HEK293 (cell line): ENCODE results near the gene PSMC3.

Experiments
- CTCF ChIA-PET: fragments of 350-600 bp; formaldehyde crosslinking; extraction: SDS; loops from one replicate; lab custom pipeline; 2021; ENCODE audit warnings: antibody characterized with exemption; lab: Yijun Ruan, JAX
- POLR2A ChIA-PET: fragments of 300-600 bp; formaldehyde crosslinking; extraction: SDS; loops from one replicate; lab custom pipeline; 2020; ENCODE audit warnings: antibody characterized with exemption, inconsistent platforms; lab: Yijun Ruan, JAX
- H3K27ac ChIP-seq: fragments of 200-500 bp; sonication (Bioruptor generic); 2 replicates; pipeline ENCODE4 v1.5.1; 2014; ENCODE audit warnings: low read depth, low read length, control low read depth, inconsistent platforms; ENCODE audit errors: extremely low read depth
- H3K36me3 ChIP-seq, 2 experiments: fragments of 200-500 bp in 1 of 2; sonication (Bioruptor generic) in 1 of 2; 1 replicate in 1 of 2; 2 replicates in 1 of 2; pipeline ENCODE4 v1.5.1; 2014 to 2017; ENCODE audit warnings: inconsistent platforms in 2 of 2, low read length in 2 of 2; ENCODE audit not compliant: control insufficient read depth in 2 of 2, insufficient read depth in 1 of 2
- H3K4me1 ChIP-seq: fragments of 200-500 bp; sonication (Bioruptor generic); 2 replicates; pipeline ENCODE4 v1.5.1; 2014; ENCODE audit warnings: mild to moderate bottlenecking, low read length, inconsistent platforms; ENCODE audit not compliant: control insufficient read depth, insufficient read depth
- H3K4me3 ChIP-seq: 2 replicates; pipeline ENCODE4 v1.5.1; 2011; ENCODE audit warnings: low read depth, mild to moderate bottlenecking, control low read depth, low read length, moderate library complexity
- H3K9me3 ChIP-seq: fragments of 200-500 bp; sonication (Bioruptor generic); 2 replicates; pipeline ENCODE4 v1.5.1; 2014; ENCODE audit warnings: low read depth, low read length, inconsistent platforms; ENCODE audit not compliant: control insufficient read depth, insufficient read depth
- EGR2 ChIP-seq: fragments of 450-650 bp; formaldehyde crosslinking; IDR thresholded peaks from 2 replicates; pipeline ENCODE4 v1.5.1; 2016; ENCODE audit warnings: low read depth, missing biosample characterization, missing genetic modification characterization
- GLI4 ChIP-seq: fragments of 450-650 bp; formaldehyde crosslinking; IDR thresholded peaks from 2 replicates; pipeline ENCODE4 v1.5.1; 2016; ENCODE audit warnings: missing biosample characterization, missing genetic modification characterization
- ZBTB7A ChIP-seq: fragments of 450-650 bp; formaldehyde crosslinking; IDR thresholded peaks from 2 replicates; pipeline ENCODE4 v1.5.1; 2016; ENCODE audit warnings: low read depth, missing biosample characterization, missing genetic modification characterization
- ZNF596 ChIP-seq: fragments of 450-650 bp; IDR thresholded peaks from 2 replicates; pipeline ENCODE4 v1.5.0; 2018; ENCODE audit warnings: missing biosample characterization, mild to moderate bottlenecking, missing genetic modification characterization, moderate library complexity
- ZNF600 ChIP-seq: fragments of 450-650 bp; formaldehyde crosslinking; IDR thresholded peaks from 2 replicates; pipeline ENCODE4 v1.5.1; 2016; ENCODE audit warnings: missing biosample characterization, missing genetic modification characterization
- ZNF677 ChIP-seq: fragments of 450-650 bp; IDR thresholded peaks from 2 replicates; pipeline ENCODE4 v1.5.0; 2018; ENCODE audit warnings: missing biosample characterization, mild to moderate bottlenecking, missing genetic modification characterization, moderate library complexity
- ZNF791 ChIP-seq: fragments of 450-650 bp; formaldehyde crosslinking; IDR thresholded peaks from 2 replicates; pipeline ENCODE4 v1.5.1; 2016; ENCODE audit warnings: missing biosample characterization, missing genetic modification characterization
- ZSCAN30 ChIP-seq: fragments of 450-650 bp; IDR thresholded peaks from 2 replicates; pipeline ENCODE4 v1.5.1; 2018; ENCODE audit warnings: missing biosample characterization, mild to moderate bottlenecking, missing genetic modification characterization, moderate library complexity
- TF ChIP-seq, protein P1 (sequence below): fragments of 450-650 bp; formaldehyde crosslinking; IDR thresholded peaks from 2 replicates; pipeline ENCODE4 v1.5.1; 2017; ENCODE audit warnings: missing biosample characterization, missing genetic modification characterization
- TF ChIP-seq, protein P2 (sequence below): fragments of 450-650 bp; formaldehyde crosslinking; IDR thresholded peaks from 2 replicates; pipeline ENCODE4 v1.5.1; 2016; ENCODE audit warnings: missing biosample characterization, missing genetic modification characterization
- TF ChIP-seq, protein P3 (sequence below): fragments of 450-650 bp; formaldehyde crosslinking; IDR thresholded peaks from 2 replicates; pipeline ENCODE4; 2016; ENCODE audit warnings: missing biosample characterization, missing genetic modification characterization
- TF ChIP-seq, protein P4 (sequence below): fragments of 450-650 bp; formaldehyde crosslinking; IDR thresholded peaks from 2 replicates; pipeline ENCODE4 v1.5.1; 2016; ENCODE audit warnings: missing biosample characterization, missing genetic modification characterization
- TF ChIP-seq, protein P5 (sequence below): fragments of 450-650 bp; formaldehyde crosslinking; IDR thresholded peaks from 2 replicates; pipeline ENCODE4 v1.5.1; 2017; ENCODE audit warnings: missing biosample characterization, missing genetic modification characterization

PSMC3 gene

DNA sequence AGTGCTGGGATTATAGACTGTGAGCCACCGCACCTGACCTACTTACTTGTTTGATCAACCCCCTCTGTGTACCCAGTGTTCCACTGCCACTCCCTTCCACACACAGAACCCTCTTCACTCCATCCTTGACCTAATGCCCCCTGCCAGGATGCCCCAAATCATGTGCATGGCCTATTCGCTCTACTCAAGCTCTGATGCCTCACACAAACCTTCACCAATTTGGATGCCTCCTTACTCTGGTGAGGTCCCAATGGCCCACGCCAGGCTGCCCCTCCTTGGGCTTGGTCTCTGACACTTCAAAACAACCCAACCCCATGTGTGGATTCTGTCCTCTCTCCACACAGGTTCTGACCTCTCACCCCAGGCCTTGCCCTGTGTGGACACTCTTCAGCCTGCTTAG lies 9.4 kb upstream of the PSMC3 start (continued):
- no peak for TF ChIP-seq ZBTB7A
- TF ChIP-seq, protein P1, sequence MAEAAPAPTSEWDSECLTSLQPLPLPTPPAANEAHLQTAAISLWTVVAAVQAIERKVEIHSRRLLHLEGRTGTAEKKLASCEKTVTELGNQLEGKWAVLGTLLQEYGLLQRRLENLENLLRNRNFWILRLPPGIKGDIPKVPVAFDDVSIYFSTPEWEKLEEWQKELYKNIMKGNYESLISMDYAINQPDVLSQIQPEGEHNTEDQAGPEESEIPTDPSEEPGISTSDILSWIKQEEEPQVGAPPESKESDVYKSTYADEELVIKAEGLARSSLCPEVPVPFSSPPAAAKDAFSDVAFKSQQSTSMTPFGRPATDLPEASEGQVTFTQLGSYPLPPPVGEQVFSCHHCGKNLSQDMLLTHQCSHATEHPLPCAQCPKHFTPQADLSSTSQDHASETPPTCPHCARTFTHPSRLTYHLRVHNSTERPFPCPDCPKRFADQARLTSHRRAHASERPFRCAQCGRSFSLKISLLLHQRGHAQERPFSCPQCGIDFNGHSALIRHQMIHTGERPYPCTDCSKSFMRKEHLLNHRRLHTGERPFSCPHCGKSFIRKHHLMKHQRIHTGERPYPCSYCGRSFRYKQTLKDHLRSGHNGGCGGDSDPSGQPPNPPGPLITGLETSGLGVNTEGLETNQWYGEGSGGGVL, result no peak
- TF ChIP-seq, protein P2, sequence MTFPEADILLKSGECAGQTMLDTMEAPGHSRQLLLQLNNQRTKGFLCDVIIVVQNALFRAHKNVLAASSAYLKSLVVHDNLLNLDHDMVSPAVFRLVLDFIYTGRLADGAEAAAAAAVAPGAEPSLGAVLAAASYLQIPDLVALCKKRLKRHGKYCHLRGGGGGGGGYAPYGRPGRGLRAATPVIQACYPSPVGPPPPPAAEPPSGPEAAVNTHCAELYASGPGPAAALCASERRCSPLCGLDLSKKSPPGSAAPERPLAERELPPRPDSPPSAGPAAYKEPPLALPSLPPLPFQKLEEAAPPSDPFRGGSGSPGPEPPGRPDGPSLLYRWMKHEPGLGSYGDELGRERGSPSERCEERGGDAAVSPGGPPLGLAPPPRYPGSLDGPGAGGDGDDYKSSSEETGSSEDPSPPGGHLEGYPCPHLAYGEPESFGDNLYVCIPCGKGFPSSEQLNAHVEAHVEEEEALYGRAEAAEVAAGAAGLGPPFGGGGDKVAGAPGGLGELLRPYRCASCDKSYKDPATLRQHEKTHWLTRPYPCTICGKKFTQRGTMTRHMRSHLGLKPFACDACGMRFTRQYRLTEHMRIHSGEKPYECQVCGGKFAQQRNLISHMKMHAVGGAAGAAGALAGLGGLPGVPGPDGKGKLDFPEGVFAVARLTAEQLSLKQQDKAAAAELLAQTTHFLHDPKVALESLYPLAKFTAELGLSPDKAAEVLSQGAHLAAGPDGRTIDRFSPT (tag by site-specific recombination), result no peak

DNA sequence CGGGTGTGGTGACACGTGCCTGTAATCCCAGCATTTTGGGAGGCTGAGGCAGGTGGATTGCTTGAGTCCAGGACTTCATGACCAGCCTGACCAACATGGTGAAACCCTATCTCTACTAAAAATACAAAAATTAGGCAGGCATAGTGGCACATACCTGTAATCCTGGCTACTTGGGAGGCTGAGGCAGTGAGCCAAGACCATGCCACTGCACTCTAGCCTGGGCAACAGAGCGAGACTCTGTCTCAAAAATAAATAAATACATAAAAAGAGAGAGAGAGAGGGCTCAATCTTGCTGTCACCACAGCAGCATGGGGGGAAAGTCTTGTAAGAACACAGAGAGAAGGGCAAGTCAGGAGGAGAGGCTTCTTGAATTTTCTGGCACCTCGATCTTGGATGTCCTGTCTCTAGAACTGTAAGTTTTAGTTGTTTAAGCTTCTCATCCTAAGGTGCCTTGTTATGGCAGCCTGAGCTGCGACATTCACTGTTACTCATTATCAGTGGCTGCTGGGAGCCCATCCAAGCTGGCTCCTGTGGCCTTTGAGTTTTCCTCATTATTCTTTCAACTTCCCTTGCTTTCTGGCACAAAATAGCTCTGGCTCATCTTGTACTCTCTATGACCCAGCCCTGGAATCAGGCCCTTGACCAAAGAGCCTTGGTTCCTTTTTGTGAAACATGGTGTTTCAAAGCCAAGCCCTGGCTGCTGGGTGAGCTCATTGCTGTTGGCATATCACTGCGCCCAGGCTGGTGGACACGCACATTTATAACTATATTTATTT lies 8.0 kb upstream of the PSMC3 start:
- ChIA-PET POLR2A (no interaction called here), CTCF (no interaction called here)
- no peak overlapping the region for H3K27ac ChIP-seq
- H3K4me3 ChIP-seq, result no peak overlapping the region
- no peaks in the 10 kb centered on the region for H3K9me3 ChIP-seq
- no peaks in the 10 kb centered on the region for H3K4me1 ChIP-seq
- TF ChIP-seq, protein P3, sequence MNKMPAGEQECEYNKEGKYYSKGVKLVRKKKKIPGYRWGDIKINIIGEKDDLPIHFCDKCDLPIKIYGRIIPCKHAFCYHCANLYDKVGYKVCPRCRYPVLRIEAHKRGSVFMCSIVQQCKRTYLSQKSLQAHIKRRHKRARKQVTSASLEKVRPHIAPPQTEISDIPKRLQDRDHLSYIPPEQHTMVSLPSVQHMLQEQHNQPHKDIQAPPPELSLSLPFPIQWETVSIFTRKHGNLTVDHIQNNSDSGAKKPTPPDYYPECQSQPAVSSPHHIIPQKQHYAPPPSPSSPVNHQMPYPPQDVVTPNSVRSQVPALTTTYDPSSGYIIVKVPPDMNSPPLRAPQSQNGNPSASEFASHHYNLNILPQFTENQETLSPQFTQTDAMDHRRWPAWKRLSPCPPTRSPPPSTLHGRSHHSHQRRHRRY, result no peak
- no peak for TF ChIP-seq EGR2
- TF ChIP-seq, protein P4, sequence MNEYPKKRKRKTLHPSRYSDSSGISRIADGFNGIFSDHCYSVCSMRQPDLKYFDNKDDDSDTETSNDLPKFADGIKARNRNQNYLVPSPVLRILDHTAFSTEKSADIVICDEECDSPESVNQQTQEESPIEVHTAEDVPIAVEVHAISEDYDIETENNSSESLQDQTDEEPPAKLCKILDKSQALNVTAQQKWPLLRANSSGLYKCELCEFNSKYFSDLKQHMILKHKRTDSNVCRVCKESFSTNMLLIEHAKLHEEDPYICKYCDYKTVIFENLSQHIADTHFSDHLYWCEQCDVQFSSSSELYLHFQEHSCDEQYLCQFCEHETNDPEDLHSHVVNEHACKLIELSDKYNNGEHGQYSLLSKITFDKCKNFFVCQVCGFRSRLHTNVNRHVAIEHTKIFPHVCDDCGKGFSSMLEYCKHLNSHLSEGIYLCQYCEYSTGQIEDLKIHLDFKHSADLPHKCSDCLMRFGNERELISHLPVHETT (tag by site-specific recombination), result no peak
- no peak for TF ChIP-seq ZNF677 (tag by site-specific recombination)
- no peak for TF ChIP-seq GLI4
- no peak for TF ChIP-seq ZNF791
- TF ChIP-seq ZSCAN30 (tag by site-specific recombination), result no peak
- H3K36me3 ChIP-seq, result no peaks in the 10 kb centered on the region

DNA sequence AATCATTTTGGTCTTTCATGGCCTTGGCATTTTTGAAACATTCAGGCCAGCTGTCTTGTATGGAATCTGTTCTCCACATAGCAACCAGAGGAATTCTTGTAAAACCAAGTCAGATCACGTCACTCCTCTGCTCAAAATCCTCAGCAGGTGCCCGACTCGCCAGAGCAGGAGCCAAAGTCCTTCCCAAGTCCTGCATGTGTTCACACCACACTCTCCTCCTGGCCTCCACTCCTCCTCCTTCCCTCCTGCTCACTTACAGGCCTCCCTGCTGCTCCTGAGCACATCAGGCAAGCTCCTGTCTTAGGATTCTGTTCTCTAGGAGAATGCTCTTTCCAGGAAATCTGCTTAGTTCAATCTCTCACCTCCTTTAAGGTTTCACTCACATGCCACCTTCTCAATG lies 6.9 kb upstream of the PSMC3 start:
- POLR2A ChIA-PET, result no interaction called here
- H3K4me1 ChIP-seq, result no peaks in the 10 kb centered on the region
- H3K9me3 ChIP-seq, result no peaks in the 10 kb centered on the region
- no peak overlapping the region for H3K4me3 ChIP-seq
- CTCF ChIA-PET, result interaction anchor here (0.6 to 0.7 kb wide), 2 partner anchors 20 to 46 kb away, joined by 4 to 5 read pairs; no protein-coding TSS in a partner anchor
- TF ChIP-seq ZNF600 (peak; percentile 39; the same call in 1 of the 2 replicates), ZNF596 (tag by site-specific recombination) (no peak)
- TF ChIP-seq, protein P5, sequence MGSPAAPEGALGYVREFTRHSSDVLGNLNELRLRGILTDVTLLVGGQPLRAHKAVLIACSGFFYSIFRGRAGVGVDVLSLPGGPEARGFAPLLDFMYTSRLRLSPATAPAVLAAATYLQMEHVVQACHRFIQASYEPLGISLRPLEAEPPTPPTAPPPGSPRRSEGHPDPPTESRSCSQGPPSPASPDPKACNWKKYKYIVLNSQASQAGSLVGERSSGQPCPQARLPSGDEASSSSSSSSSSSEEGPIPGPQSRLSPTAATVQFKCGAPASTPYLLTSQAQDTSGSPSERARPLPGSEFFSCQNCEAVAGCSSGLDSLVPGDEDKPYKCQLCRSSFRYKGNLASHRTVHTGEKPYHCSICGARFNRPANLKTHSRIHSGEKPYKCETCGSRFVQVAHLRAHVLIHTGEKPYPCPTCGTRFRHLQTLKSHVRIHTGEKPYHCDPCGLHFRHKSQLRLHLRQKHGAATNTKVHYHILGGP, result peak; percentile 61; the same call in 1 of the 2 replicates
- H3K27ac ChIP-seq, result no peak overlapping the region
- no peaks in the 10 kb centered on the region for H3K36me3 ChIP-seq
